Activated CD8-positive, alpha-beta memory T cell treated with anti-CD3 and anti-CD28 coated beads for 36 hours (primary cell): ENCODE data around the gene SETD2. TPM values are rescaled to one million over a fixed set of nuclear protein-coding genes. Genes with fewer than 3 reads are reported as not detected.
"Not testable (repeated sequence)": the region's sequence is repeated elsewhere in the genome, so short reads cannot be mapped to it uniquely, and the experiment has no call there.

ENCODE experiments used
- CTCF ChIA-PET: fragments of 350-600 bp; sonication (Branson Sonifier 250); formaldehyde crosslinking; loops from one replicate; lab custom pipeline; 2021; ENCODE audit warnings: antibody characterized with exemption; lab: Charles Lee
- POLR2A ChIA-PET: fragments of 350-600 bp; sonication (Branson Sonifier 250); formaldehyde crosslinking; loops from one replicate; lab custom pipeline; 2021; ENCODE audit warnings: antibody characterized with exemption; lab: Charles Lee
- total RNA-seq, 2 experiments: library from RNA; stranded (reverse); gene quantifications; one replicate each; pipeline ENCODE4 v1.2.3, GENCODE V29; 2021

The SETD2 gene
- total RNA-seq, 2 experiments from 2014 or later = 28.6 to 28.9 TPM

DNA sequence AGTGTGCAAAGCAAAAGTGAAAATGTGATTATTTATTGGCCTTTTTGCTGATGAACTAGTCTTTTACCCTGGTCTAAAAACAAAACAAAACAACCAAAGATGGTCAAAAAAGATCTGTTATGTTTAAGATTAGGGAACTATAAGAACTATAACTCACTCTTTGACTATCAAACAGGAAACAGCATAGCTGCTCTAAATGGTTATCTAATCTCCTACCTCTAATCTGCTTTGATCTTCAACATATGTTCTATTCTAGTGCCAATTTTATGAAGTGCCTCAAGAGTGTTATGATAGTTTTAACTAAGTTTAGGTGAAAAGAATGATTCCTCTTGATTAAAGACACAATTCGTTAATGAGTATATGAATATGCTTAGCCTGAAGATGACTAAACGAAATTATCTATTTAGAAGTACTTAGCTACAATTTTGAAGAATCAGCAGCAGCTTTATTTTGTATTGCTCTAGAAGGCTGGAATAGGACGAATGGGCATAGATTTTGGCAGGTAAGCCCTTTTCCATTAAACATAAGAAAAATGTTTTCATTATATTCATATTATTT lies 46.0 kb downstream of the SETD2 start:
- CTCF ChIA-PET = no interaction called here
- POLR2A ChIA-PET = no interaction called here

DNA sequence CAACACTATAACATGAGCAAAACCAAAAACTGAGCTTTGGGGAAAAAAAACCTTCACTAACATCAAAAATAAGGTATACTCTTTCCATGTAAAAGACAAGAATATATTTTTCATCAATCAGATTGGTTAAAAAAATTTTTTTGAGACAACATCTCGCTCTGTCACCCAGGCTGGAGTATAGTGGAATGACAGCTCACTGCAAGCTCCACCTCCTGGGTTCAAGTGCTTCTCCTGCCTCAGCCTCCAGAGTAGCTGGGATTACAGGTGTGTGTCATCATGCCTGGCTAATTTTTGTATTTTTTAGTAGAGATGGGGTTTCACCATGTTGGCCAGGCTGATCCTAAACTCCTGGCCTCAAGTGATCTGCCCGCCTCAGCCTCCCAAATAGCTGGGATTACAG lies 48.4 kb downstream of the SETD2 start:
- POLR2A ChIA-PET, CTCF ChIA-PET: not testable (repeated sequence)

DNA sequence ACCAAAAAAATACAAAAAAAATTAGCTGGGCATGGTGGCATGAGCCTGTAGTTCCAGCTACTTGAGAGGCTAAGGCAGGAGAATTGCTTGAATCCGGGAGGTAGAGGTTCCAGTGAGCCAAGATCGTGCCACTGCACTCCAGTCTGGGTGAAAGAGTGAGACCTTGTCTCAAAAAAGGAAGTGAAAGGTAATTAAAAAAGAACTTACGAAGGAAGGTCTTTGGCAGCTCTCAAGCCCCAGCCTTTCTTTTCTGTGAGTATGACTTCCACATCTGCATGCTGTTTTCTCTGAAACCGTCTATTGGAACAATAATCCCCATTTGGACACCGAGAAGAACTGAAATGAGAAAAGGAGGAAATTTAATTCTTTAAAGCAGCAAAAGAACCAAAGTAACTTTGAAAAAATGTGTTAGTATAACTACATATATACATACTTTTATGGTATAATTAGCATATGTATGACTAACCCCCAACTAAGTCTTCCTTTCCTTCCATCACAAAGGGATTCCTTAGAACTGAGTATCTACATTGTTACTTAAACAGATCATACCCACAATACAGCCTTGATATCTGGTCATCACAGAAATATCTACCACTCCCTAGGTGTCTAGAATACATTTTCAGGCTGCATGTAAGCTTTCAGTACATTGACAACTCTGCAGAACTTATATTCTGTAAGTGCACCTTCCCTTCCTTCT lies 50.1 kb downstream of the SETD2 start:
- CTCF ChIA-PET = interaction anchor here (1.3 kb wide), 1 partner anchor 50 kb away, joined by 3 read pairs; the partner anchor contains the start of gene SETD2
- POLR2A ChIA-PET = no interaction called here

- POLR2A ChIA-PET = no interaction called here
- CTCF ChIA-PET = interaction anchor here (1.3 kb wide), 1 partner anchor 51 kb away, joined by 3 read pairs; the partner anchor contains the start of gene SETD2
Observed at GRCh38 chr3:47112997-47113396, 50.9 kb downstream of the SETD2 start.

GRCh38 chr3:47109393-47109792 lies 54.5 kb downstream of the SETD2 start:
- ChIA-PET CTCF (no interaction called here), POLR2A (no interaction called here)

DNA sequence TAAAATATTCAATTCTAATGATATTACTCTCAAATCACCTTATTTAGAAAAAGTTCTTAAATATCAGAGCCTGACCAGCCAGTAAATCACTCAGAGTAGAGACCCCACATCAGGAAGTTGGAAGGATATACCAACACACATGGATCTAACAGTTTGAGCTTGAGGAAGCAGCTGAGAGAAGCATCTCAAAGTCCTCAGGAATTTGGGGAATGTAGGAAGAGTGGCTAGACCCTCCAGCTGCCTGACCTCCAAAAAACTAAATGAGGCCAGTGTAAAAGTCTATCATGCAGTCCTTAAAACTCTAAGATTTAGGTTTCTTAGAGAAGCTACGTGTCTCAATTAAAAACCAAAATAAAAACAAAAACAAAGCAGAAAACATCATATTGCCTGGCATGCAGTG lies 55.4 kb downstream of the SETD2 start:
- POLR2A ChIA-PET = interaction anchor here (0.6 kb wide), 1 partner anchor 301 kb away, joined by 3 read pairs; no protein-coding TSS in a partner anchor

GRCh38 chr3:47104259-47104658 lies 59.7 kb downstream of the SETD2 start:
- ChIA-PET CTCF (no interaction called here), POLR2A (no interaction called here)

More for the DNA sequence above, 55.4 kb downstream of the SETD2 start:
- CTCF ChIA-PET = no interaction called here

DNA sequence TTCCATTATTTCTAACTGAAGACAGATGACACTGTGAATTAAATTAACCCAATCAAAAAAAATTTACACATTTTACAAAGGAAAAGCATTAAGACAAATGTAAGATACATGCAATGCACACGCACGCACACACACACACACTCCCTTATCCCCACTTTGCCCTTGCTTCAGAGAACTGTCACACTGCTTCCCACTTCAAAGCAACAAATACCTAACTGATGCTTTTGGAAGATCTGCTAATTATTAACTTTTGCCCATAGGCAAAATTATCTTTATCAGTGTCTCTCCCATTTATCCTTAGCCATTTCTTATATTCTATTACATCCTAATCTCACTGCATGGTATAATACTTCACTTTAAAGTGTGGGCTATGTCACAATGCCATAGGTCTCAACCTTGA lies 60.3 kb downstream of the SETD2 start:
- POLR2A ChIA-PET = no interaction called here
- CTCF ChIA-PET = interaction anchor here (1.3 kb wide), 1 partner anchor 34 kb away, joined by 3 read pairs; no protein-coding TSS in a partner anchor

DNA sequence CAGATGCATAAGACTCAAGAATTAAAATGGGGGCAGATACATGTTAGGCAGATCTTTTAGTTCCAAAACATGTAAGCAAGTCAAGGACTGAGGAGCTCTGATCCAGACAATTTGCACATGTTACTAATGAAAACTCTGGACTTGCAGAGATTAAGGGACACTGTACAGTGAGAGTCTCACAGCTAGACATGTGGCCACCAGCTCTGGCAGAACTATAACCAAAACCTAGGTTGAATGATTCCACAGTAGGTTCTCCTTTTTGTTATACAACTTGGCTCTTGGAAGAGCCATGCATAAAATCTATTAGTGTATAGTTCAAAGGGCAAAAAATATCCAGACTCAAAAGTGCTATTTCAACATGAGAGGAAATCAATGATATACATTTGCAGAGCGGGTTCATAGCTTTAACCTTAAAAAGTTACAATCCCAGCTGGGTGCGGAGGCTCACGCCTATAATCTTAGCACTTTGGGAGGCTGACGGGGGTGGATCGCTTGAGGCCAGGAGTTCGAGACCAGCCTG lies 61.8 kb downstream of the SETD2 start:
- ChIA-PET POLR2A (interaction anchor here (0.6 to 1.2 kb wide), 3 partner anchors 61 to 230 kb away, joined by 4 to 5 read pairs (median 5); no protein-coding TSS in a partner anchor), CTCF (interaction anchor here (0.6 to 1.3 kb wide), 3 partner anchors 33 to 94 kb away, joined by 3 to 4 read pairs (median 3); no protein-coding TSS in a partner anchor)

DNA sequence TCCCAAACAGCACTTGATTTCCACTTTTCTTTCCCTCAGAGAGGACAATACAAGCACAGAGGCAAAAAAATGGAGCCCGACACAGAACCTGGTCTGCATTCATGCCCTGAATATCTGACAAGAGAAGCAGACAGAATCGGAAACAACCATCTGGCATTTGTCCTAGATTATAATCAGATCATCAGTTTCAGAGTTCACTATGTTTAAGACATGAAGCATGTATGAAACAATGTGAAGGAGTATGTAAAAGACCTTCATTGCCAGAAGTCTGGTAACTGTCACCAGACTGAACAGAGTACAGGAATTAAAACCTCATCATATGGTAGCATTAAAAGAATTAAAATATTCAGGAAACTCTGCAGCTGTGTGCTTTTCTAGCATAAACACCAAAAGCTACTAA lies 65.0 kb downstream of the SETD2 start:
- ChIA-PET CTCF (no interaction called here), POLR2A (no interaction called here)

DNA sequence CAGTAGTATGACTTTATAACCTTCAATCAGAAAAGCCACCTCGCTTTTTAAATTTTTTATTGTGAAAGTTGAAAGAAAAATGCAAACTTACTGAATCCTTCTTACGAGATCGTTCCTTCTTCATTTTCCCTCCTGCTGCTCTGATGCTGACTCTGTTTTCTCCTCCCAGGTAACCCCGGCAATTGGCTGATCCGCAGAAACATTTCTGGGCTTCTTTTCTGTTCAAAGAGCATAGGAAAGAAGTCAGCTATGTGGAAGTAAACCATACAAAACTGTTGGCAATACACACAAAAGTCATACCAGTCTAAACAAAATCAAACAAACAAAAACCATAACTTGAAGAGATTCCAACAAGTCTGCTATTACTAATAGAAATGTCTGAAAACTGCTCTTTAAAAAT lies 66.0 kb downstream of the SETD2 start:
- ChIA-PET POLR2A (no interaction called here), CTCF (no interaction called here)

- ChIA-PET POLR2A (no interaction called here), CTCF (interaction anchor here (1.2 kb wide), 1 partner anchor 15 kb away, joined by 3 read pairs; no protein-coding TSS in a partner anchor)
Observed at GRCh38 chr3:47096959-47097358, 67.0 kb downstream of the SETD2 start.

DNA sequence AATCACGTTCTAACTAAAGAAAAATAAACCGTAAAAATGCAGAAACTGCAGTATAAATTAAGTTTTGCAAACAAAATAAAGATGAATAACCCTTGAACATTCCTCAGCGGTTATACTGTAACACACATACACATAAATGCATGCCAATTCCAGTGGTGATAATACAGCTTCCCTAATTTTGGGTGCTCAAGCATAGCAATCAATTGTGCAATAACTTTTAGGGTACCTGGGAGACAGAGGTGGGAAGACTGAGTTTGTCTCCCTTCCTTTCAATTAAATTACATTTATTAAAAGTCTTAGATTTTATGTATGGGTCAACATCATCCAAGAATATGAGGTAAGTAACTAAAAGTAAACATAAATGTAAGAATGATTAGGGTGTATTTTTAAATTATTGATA lies 71.8 kb downstream of the SETD2 start:
- ChIA-PET CTCF (no interaction called here), POLR2A (no interaction called here)

- ChIA-PET POLR2A (no interaction called here), CTCF (no interaction called here)
Observed at GRCh38 chr3:47089630-47090029, 74.3 kb downstream of the SETD2 start.

DNA sequence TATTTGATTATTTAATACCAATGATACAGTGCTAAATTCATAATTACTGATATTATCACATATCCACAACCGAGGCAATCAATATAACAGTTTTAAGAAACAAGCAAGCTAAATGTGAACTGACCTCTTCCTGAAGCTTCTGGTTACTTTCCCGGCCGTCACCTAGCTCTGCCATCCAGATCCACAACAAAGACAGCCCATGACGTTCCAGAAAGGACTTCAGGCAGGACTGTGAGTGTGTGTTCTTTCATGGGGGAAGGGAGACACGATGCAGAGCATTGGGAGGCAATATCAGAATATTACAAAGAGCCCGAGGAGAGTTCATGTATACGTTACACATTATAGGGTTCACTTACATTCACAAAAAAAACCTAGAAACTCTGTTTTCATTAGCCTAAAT lies 77.8 kb downstream of the SETD2 start:
- ChIA-PET CTCF (no interaction called here), POLR2A (no interaction called here)

GRCh38 chr3:47083786-47084185 lies 80.1 kb downstream of the SETD2 start:
- CTCF ChIA-PET = interaction anchor here (0.5 kb wide), 1 partner anchor 31 kb away, joined by 6 read pairs; no protein-coding TSS in a partner anchor

DNA sequence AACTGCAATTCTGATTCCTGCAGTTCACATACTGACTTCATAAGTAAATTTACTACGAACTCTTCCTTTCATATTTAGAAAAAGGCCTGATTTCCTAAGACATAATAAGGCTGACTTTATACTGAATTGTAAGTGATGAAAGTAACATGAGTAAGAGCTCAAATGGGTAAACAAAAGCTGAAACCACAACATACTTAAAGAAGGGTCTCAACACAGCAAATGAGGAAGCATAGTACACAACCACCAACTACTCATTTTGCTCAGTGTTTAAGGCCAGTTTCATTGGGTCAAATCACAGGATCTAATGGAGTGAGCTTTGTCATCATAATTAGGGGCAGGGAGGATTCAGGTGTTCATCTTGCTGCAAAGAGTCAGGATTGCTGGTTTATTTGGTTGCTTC lies 81.4 kb downstream of the SETD2 start:
- CTCF ChIA-PET = interaction anchor here (1.2 kb wide), 1 partner anchor 14 kb away, joined by 3 read pairs; no protein-coding TSS in a partner anchor
- POLR2A ChIA-PET = no interaction called here

More at GRCh38 chr3:47083786-47084185, 80.1 kb downstream of the SETD2 start:
- POLR2A ChIA-PET = no interaction called here

- ChIA-PET CTCF (no interaction called here), POLR2A (interaction anchor here (0.6 kb wide), 1 partner anchor 282 kb away, joined by 3 read pairs; no protein-coding TSS in a partner anchor)
Observed at GRCh38 chr3:47079432-47079831, 84.5 kb downstream of the SETD2 start.

- ChIA-PET CTCF (no interaction called here), POLR2A (interaction anchor here (1.1 kb wide), 1 partner anchor 90 kb away, joined by 3 read pairs; the partner anchor contains the start of gene SETD2)
Observed at GRCh38 chr3:47073685-47074084, 90.2 kb downstream of the SETD2 start.

DNA sequence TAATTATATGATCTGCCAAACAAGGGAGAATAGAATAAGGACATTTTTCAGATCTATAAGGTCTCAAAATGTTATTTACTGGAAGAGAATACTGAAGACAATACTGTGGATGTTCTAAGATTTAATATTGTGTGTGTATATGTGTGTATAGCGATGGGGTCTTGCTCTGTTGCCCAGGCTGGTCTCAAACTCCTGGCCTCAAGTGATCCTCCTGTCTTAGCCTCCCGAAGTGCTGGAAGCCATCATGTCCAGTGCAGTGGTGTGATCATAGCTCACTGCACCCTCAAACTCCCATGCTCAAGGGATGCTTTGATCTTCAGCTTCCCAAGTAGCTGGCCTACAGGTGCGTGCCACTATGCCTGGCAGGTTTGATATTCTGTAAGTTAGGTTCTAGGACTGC lies 93.1 kb downstream of the SETD2 start:
- POLR2A ChIA-PET = no interaction called here
- CTCF ChIA-PET = no interaction called here
